ENCODE results near the gene UGT1A10. TPM values are rescaled to one million over a fixed set of nuclear protein-coding genes. Genes with fewer than 3 reads are reported as not detected.

UGT1A10 gene
- total RNA-seq, 1 experiment from 2014 or later, result not detected

DNA sequence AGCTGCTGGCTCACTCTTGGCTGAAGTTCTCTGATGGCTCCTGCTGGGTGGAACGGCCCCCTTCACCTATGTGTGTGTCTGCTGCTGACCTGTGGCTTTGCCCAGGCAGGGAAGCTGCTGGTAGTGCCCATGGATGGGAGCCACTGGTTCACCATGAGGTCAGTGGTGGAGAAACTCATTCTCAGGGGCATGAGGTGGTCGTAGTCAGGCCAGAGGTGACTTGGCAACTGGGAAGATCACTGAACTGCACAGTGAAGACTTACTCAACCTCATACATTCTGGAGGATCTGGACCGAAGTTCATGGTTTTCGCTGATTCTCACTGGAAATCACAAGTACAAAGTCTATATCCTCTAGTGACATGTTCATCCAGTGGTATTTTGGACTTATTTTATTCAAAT, 32.7 kb upstream of the UGT1A10 start:
- no TSS peak for BruUV-seq (replicated peaks)
- RAD21 ChIA-PET (ENCODE audit: low non-redundant PET in 1 of 2, low total read pairs in 2 of 2, uncharacterized antibody in 2 of 2, unreplicated experiment in 2 of 2), result no interaction called here

DNA sequence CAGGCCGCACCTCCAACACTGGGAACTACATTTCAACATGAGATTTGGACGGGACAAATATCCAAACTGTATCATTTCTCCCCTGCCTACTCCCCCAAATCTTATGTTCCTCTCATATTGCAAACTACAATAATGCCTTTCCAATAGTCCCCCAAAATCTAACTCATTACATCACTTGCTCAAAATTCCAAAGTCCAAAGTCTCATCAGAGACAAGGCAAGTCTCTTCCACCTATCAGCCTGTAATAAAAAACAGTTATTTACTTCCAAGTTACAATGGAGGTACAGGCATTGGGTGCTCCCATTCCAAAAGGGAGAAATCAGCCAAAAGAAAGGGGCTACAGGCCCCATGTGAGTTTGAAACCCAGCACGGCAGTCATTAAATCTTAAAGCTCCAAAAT, 31.4 kb upstream of the UGT1A10 start:
- Histone ChIP-seq H3K36me3 (ENCODE audit: control insufficient read depth in 1 of 2, insufficient read depth in 2 of 2, low read length in 2 of 2) (no peaks in the 10 kb centered on the region), H4K20me1 (ENCODE audit: insufficient read depth) (no peaks in the 10 kb centered on the region), H3K9me3 (ENCODE audit: control insufficient read depth in 1 of 2, insufficient read depth in 1 of 2, low read depth in 1 of 2, low read length in 2 of 2) (no peaks in the 10 kb centered on the region), H3K4me3 (replicated peaks in 1 of 2; ENCODE audit: low read depth in 1 of 2, low read length in 2 of 2) (no peak overlapping the region), H3K79me2 (ENCODE audit: insufficient read depth, low read length) (no peaks in the 10 kb centered on the region), H3K4me1 (ENCODE audit: control insufficient read depth in 1 of 2, insufficient read depth in 2 of 2, low read length in 2 of 2) (no peaks in the 10 kb centered on the region), H3K9ac (ENCODE audit: low read length) (no peak overlapping the region), H3K4me2 (ENCODE audit: low read length) (no peak overlapping the region), H2AFZ (ENCODE audit: low read depth, low read length, poor library complexity, severe bottlenecking) (no peak overlapping the region), H3K27ac (ENCODE audit: low read depth, low read length) (no peak overlapping the region), H3K9me2 (ENCODE audit: insufficient read depth) (0 out of 2 replicates have a peak, but pooled peaks cover 2% of the 10 kb centered on the region), H3K27me3 (ENCODE audit: insufficient read depth, low read length) (no peaks in the 10 kb centered on the region)
- RAD21 ChIA-PET (ENCODE audit: low non-redundant PET in 1 of 2, low total read pairs in 2 of 2, uncharacterized antibody in 2 of 2, unreplicated experiment in 2 of 2), result no interaction called here
- intact Hi-C loops (cut with micrococcal nuclease), result no loop called here
- ATAC-seq (no peak), DNase-seq (ENCODE audit: low read depth, low spot score) (no peak)
- TF ChIP-seq SIN3A (IDR thresholded peaks at IDR 0.05; ENCODE audit: low read depth) (no peak), JUND (IDR thresholded peaks at IDR 0.05) (no peak), CBX3 (IDR thresholded peaks at IDR 0.05; ENCODE audit: low read depth) (no peak), EZH2phosphoT487 (IDR thresholded peaks at IDR 0.05; ENCODE audit: borderline replicate concordance) (no peak), RAD21 (IDR thresholded peaks at IDR 0.05; ENCODE audit: low read depth) (no peak), ZNF274 (IDR thresholded peaks at IDR 0.05; ENCODE audit: low read depth, low read length) (no peak), ZFX (IDR thresholded peaks at IDR 0.05) (no peak), FOSL1 (IDR thresholded peaks at IDR 0.05; ENCODE audit: low read depth) (no peak), EZH2 (IDR thresholded peaks at IDR 0.05) (no peak), SP1 (IDR thresholded peaks at IDR 0.05; ENCODE audit: low read depth) (no peak)
- TF ChIP-seq, protein P1, sequence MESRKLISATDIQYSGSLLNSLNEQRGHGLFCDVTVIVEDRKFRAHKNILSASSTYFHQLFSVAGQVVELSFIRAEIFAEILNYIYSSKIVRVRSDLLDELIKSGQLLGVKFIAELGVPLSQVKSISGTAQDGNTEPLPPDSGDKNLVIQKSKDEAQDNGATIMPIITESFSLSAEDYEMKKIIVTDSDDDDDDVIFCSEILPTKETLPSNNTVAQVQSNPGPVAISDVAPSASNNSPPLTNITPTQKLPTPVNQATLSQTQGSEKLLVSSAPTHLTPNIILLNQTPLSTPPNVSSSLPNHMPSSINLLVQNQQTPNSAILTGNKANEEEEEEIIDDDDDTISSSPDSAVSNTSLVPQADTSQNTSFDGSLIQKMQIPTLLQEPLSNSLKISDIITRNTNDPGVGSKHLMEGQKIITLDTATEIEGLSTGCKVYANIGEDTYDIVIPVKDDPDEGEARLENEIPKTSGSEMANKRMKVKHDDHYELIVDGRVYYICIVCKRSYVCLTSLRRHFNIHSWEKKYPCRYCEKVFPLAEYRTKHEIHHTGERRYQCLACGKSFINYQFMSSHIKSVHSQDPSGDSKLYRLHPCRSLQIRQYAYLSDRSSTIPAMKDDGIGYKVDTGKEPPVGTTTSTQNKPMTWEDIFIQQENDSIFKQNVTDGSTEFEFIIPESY (IDR thresholded peaks at IDR 0.05; ENCODE audit: extremely low read depth, insufficient replicate concordance, low read length), result no peak
- CTCF ChIA-PET, result no interaction called here
- no TSS peak for BruUV-seq (replicated peaks)
- POLR2A ChIA-PET, result no interaction called here

More for the DNA sequence above, 32.7 kb upstream of the UGT1A10 start:
- Histone ChIP-seq H3K36me3 (ENCODE audit: control insufficient read depth in 1 of 2, insufficient read depth in 2 of 2, low read length in 2 of 2) (no peaks in the 10 kb centered on the region), H3K9me2 (ENCODE audit: insufficient read depth) (0 out of 2 replicates have a peak, but pooled peaks cover 2% of the 10 kb centered on the region), H3K9me3 (ENCODE audit: control insufficient read depth in 1 of 2, insufficient read depth in 1 of 2, low read depth in 1 of 2, low read length in 2 of 2) (no peaks in the 10 kb centered on the region), H3K4me2 (ENCODE audit: low read length) (no peak overlapping the region), H3K4me3 (replicated peaks in 1 of 2; ENCODE audit: low read depth in 1 of 2, low read length in 2 of 2) (no peak overlapping the region), H4K20me1 (ENCODE audit: insufficient read depth) (no peaks in the 10 kb centered on the region), H3K27me3 (ENCODE audit: insufficient read depth, low read length) (no peaks in the 10 kb centered on the region), H2AFZ (ENCODE audit: low read depth, low read length, poor library complexity, severe bottlenecking) (no peak overlapping the region), H3K9ac (ENCODE audit: low read length) (no peak overlapping the region), H3K4me1 (ENCODE audit: control insufficient read depth in 1 of 2, insufficient read depth in 2 of 2, low read length in 2 of 2) (no peaks in the 10 kb centered on the region), H3K27ac (ENCODE audit: low read depth, low read length) (no peak overlapping the region), H3K79me2 (ENCODE audit: insufficient read depth, low read length) (no peaks in the 10 kb centered on the region)
- ChIA-PET POLR2A (no interaction called here), CTCF (no interaction called here)
- ATAC-seq (no peak), DNase-seq (ENCODE audit: low read depth, low spot score) (no peak)
- intact Hi-C loops (cut with micrococcal nuclease), result no loop called here
- no peak for TF ChIP-seq EZH2phosphoT487 (IDR thresholded peaks at IDR 0.05; ENCODE audit: borderline replicate concordance)
- TF ChIP-seq SRF (IDR thresholded peaks at IDR 0.05; ENCODE audit: low read depth), result no peak
- no peak for TF ChIP-seq RAD21 (IDR thresholded peaks at IDR 0.05; ENCODE audit: low read depth)
- TF ChIP-seq EGR1 (IDR thresholded peaks at IDR 0.05; ENCODE audit: low read depth), result no peak
- TF ChIP-seq, protein P2, sequence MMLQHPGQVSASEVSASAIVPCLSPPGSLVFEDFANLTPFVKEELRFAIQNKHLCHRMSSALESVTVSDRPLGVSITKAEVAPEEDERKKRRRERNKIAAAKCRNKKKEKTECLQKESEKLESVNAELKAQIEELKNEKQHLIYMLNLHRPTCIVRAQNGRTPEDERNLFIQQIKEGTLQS (IDR thresholded peaks at IDR 0.05), result no peak
- no peak for TF ChIP-seq JUND (IDR thresholded peaks at IDR 0.05)
- no peak for TF ChIP-seq ELF1 (IDR thresholded peaks at IDR 0.05; ENCODE audit: borderline replicate concordance, low read depth)
- no peak for TF ChIP-seq CEBPB (IDR thresholded peaks at IDR 0.05; ENCODE audit: low read depth)
- TF ChIP-seq, protein P3, sequence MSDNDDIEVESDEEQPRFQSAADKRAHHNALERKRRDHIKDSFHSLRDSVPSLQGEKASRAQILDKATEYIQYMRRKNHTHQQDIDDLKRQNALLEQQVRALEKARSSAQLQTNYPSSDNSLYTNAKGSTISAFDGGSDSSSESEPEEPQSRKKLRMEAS (IDR thresholded peaks at IDR 0.05), result no peak
- TF ChIP-seq POLR2A (IDR thresholded peaks at IDR 0.05; ENCODE audit: borderline replicate concordance, extremely low read depth, insufficient read depth, insufficient read length), result no peak

Measured in HCT116 (cell line).